Measurements from ENCODE around the gene ENTPD1.
"Not testable (repeated sequence)": the region's sequence is repeated elsewhere in the genome, so short reads cannot be mapped to it uniquely, and the experiment has no call there.

Gene ENTPD1

DNA sequence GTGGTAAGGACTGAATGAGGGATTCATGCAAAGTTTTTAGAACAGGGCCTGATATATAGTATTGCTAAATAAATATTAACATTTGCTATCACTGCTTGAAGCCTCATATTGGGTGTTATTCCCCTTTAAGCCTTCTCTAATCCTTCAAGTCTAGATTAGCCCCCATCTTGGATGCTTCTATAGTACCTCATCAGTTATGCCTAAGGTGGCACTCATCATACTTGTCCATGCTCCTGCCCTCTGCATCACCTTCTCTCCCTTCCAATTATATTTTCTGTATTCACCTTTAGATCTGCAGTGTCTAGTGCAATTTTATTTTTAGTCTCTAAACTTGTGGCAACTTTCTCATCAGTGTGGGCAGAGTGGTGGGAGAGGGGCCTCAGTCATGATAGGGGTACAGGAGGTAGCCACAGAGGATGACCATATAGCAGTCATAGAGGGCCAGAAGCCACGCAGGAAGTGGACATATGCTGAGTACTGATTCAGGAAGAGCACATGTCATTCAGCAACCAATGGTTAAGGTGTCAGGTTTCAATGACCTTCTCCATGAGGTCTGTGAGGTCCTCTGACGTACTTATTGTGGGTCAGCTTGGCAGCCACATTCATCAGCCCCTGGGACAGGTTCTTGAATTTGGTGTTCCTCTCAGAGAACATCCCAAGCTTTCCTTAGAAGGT is 2.5 kb downstream of the ENTPD1 start:
- FAIRE-seq (no peak), DNase-seq (ENCODE audit: insufficient read length, low spot score) (peak; percentile 24)

DNA sequence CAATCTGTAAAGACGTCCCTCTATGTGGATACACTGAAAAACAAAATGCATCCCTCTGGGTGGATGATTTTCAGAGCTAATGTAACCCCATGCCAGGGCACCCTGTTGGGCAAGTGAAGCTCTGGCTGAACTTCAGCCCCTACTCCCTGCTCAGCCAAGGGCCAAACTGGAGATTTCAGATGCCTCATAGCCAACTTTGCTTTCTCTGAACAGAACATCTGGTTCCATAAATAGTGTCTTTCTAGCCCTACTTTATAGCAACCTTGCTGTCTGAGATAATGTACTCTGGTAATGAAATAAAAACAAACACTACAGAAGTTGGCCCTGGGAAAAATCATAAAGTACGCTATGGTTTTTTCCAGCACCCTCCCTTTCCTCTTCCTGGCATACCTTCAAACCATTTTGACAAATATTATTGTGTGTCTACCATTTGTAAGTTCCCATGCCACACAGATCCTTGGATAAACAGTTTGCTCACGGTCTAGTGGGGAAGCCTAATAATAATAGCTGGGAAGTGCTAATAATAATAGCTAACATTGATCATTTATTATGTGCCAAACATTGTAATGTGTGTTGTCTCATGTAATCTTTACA is 3.4 kb downstream of the ENTPD1 start:
- FAIRE-seq, result no peak
- no peak for DNase-seq (ENCODE audit: insufficient read length, low spot score)

DNA sequence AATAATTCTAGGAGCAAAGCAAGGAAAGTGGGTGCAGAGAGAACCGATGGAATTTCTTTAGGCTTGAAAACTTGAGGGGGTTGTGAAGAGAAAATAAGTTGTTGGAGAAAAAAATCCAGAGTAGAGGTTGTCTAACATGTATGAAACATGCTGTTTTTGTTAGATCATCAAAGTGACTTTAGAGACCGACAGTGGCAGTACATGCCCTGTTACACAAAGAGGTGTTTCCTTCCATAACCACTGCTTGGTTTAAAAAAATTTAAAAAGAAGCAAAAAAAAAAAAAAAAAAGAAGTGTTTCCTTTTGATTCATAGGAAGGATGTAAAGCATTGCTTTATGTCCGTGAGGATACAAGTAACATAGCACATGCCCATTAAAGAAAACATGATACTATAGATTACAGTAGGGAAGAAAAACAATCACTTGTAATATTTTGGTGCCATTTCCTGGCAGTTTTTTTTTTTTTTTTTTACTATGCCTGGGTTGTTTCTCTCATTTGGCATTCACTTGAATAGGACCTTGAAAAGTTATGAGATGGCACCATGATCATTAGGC is 6.1 kb downstream of the ENTPD1 start:
- no peak for FAIRE-seq
- no peak for DNase-seq (ENCODE audit: insufficient read length, low spot score)

DNA sequence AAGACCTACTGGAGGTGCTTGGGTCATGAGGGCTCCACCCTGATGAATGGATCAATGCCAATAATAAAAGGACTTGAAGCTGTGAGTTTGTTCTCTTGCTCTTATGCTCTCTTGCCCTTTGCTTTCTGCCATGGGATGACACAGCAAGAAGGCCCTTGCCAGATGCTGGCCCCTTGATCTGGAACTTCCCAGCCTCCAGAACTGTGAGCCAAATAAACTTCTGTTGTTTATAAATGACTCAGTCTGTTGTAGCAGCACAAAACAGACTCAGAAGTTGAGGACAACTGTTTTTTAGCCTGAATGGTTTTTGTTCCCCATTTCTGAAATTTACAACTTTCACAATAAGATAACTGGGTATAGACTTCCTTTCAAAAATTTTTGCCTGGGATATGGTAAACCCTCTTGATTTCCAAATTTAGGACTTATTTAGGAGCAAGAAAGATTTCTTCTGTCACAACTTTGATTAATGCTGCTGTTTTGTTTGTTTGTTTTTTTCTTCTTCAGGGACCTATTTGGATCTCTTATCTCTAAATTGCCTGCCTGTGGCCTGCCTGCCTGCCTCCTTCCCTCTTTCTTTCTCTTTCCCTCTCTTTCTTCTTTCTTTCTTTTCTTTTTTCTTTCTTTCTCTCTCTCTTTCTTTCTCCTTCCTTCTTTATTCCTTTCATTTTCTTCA is 12.1 kb downstream of the ENTPD1 start:
- peak; percentile 98 for FAIRE-seq
- DNase-seq (ENCODE audit: insufficient read length, low spot score), result no peak

DNA sequence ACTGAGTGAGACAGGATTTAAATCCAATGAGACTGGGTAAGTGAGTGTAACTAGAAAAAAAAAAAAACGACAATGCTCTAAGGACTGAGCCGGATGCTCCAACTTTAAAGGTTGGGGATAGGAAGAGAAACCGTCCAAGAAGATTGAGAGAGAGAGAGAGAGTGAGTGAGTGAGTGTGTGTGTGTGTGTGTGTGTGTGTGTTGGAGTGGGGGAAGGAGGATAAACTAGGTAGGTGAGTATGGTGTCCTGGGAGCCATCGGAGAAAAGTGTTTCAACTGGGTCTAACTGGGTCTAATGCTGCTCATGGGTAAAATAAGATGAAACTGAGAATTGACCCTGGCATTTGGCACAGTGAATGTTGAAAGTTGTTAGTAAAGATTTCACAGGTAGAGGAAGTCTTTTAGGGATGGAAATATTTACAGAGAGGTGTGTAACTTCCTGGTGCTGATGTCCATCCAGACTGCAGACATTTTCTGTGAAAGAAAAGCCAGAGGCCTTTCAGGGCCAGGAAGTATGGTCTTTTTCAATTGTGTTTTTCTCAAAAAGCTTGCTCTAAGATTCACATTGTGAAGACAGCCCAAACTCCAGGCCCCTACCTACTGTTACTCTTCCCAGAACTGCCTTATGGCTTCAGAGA is 14.2 kb downstream of the ENTPD1 start:
- peak; percentile 87 for FAIRE-seq

DNA sequence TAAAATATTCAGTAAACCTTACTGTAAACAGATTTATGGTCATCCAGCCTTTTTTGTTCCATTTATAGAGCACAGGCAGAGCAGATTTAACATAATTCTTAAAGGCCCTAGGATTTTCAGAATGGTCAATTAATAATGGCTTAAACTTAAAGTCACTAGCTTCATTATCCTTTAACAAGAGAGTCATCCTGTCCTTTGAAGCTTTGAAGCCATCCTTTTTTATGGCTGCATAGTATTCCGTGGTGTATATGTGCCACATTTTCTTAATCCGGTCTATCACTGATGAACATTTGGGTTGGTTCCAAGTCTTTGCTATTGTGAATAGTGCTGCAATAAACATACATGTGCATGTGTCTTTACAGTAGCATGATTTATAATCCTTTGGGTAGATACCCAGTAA is 17.5 kb downstream of the ENTPD1 start:
- FAIRE-seq, result not testable (repeated sequence)

More for the DNA sequence above, 14.2 kb downstream of the ENTPD1 start:
- no peak for DNase-seq (ENCODE audit: insufficient read length, low spot score)

DNA sequence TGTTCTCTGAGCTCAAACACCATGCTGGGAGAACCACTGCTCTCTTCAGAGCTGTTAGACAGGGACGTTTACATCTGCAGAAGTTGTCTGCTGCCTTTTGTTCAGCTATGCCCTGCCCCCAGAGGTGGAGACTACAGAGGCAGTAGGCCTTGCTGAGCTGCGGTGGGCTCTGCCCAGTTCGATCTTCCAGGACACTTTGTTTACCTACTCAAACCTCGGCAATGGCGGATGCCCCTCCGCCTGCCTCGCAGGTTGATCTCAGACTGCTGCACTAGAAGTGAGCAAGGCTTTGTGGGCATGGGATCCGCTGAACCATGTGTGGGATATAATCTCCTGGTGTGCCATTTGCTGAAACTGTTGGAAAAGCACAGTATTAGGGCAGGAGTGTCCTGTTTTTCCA is 21.7 kb downstream of the ENTPD1 start:
- not testable (repeated sequence) for FAIRE-seq

More for the DNA sequence above, 17.5 kb downstream of the ENTPD1 start:
- DNase-seq (ENCODE audit: insufficient read length, low spot score), result not testable (repeated sequence)

DNA sequence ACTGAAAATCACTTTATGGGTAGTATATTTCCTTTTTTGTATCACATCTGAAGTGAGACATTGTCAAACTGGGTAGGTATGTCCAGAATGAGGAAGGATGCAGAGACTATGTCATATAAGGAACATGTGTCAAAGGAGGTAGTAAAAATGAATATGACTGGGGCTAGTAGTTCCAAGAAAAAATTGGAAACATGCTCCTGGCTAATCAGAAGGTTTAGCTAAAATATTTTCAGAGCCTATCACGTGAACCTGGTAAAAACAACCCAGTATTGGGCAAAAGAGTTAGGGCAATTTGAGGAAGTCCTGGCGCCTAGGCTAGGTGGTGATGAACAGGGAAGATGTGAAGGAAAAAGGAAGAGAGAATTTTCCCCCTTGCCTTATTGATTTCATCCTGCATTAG is 26.4 kb downstream of the ENTPD1 start:
- no peak for DNase-seq (ENCODE audit: insufficient read length, low spot score)
- FAIRE-seq, result no peak

More for the DNA sequence above, 21.7 kb downstream of the ENTPD1 start:
- DNase-seq (ENCODE audit: insufficient read length, low spot score), result not testable (repeated sequence)

DNA sequence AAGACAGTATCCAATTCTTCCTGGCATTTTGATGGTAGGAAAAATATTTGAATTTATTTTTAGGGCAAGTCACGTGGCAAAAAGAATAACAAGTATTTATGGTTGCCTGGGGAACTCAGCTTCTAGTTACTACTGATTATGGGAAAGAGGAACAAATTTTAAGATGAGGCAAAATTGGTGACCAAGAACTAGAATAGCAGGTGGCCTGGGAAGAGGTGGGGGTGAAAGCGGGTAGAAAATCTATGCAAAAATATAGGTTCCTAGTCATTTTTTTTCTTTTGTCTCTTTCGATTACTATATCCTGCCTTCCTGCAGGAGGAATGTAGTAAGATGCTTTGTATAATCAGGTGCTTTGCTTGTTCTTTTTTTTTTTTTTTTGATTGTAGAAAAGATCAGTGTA is 27.8 kb downstream of the ENTPD1 start:
- FAIRE-seq, result peak; percentile 96
- no peak for DNase-seq (ENCODE audit: insufficient read length, low spot score)

DNA sequence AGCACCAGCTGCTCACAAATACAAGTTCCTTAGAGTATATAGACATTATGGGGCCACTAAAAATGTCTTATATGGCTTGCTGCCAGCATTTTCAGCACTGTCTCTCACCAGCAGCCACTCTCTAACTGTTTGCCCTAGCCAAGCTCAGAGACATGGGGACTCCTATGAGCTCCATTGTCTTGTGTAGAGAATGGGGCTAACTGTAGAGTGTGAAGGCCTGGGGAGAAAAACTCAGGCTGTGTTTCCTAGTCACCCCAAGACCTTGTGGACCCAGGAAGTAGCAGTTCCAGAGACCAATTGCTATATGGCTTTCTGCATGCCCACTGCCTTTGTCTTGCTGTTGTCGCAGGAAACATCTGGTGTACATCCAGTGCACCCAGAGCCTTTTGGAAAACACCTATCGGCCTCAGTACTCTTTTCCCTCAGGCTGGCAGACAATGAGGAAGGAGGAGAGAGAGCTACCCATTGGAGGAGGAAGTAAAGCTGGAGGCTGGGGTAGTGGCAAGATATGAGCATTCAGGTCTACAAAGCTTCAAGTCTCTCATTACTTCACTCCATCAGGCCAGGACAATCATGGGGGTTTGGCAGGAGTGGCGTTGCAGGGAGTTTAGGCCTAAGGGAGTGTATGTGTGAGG is 28.4 kb downstream of the ENTPD1 start:
- FAIRE-seq (no peak), DNase-seq (ENCODE audit: insufficient read length, low spot score) (no peak)

DNA sequence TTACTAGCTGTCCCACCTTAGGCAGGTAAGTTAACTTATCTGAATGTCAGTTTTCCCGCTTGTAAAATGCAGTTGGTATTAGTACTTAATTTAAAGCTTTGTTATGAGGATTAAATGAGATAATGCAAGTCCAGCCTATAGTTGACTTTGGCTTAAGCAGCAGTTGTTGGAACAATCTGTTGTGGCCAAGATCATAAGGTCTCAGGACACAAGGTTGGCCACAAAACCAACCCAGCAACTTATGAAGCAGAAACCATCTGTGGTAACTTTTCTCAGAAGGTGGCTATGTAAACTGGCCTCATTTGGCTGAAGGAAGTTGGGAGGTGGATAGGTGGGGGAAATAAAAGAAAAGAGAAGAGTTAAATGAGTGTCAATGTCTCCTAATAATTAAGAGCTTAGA is 29.4 kb downstream of the ENTPD1 start:
- FAIRE-seq (peak; percentile 100), DNase-seq (ENCODE audit: insufficient read length, low spot score) (no peak)

DNA sequence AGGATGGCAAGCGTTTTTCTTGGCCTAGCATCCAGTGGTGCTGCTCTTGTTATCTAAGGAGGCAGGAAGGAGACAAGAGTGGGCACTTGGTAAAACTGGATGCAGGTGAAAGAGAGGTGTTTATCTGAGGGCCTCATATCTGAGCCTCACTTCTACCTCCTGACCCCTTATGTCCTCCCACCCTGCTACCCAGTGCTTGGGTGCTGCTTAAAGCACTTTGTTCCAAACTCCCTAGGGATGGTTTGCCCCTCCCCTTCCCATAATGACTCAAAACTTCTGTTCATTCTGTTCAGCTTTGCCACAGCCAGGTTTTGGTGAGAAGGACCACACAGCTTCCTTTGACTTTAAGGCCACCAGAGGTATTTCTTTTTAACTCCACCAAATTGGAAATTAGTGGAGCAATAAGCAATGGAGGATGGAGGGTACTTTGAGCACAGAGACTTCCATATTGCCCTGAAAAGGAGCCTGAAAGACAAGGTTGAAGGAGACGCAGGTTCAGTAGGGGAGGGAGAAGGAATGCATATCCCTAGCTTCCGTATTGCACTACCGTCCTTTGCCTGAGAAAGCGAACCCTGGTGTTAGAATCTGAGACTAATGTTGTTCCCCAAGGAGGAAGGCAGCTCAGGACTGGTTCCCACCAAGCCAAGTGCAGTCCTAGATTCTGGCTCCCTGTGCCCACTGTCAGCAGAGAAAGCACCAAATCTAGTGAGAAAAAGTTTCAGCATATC is 30.1 kb downstream of the ENTPD1 start:
- DNase-seq (ENCODE audit: insufficient read length, low spot score), result no peak
- no peak for FAIRE-seq

DNA sequence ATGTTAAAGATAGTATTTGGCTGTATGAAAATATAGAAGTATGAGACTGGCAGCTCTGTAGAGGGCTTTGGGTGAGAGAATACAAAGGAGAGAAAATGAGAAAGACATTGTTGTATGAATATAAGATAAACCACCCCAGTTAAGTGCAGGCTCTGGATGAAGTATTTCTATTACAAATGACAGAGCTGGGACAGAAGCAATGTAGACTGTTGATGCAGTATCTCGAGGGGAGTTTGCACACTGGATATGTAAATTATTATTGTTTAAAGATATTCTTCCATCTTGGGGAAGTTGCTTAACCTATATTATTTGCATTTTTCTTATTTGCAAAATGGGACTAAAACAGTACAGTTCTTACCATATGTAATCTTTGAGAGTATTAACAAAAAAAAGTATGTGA is 31.5 kb downstream of the ENTPD1 start:
- FAIRE-seq, result peak; percentile 64
- no peak for DNase-seq (ENCODE audit: insufficient read length, low spot score)

DNA sequence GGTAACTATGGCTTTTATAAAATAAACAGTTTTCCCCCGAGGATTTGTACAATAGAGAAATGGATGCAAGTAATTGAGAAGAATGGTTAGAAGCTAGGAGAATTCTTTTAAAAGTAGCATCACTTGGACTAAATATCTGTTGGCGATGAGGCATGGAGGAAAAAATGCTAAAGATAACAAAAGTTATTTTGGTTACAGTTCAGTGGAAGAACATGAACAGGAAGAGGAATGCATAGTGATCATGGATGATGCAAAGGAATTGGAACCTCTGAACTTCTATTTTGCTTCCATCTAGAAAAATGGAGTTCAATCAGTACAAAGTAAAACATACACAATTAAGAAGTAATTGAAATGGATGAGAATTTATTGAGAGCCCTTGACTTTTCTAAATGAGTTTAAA is 32.9 kb downstream of the ENTPD1 start:
- DNase-seq (ENCODE audit: insufficient read length, low spot score) (no peak), FAIRE-seq (peak; percentile 56)

DNA sequence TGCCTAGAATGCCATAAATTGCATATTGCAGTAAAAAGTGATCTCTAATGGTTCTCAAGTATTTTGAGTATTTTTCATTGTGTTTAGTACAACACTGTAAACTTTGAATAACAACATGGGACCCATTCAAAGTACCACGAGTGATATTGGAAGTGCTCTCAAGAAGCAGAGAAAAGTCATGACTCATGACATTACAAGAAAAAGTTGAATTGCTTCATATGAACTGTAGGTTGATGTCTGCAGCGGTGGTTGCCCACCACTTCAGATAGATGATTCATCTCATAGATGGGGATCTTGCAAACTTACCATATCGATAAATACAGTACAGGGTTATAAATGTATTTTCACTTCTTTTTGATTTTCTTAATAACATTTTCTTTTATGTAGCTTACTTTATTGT is 33.9 kb downstream of the ENTPD1 start:
- FAIRE-seq (peak; percentile 64), DNase-seq (ENCODE audit: insufficient read length, low spot score) (no peak)

DNA sequence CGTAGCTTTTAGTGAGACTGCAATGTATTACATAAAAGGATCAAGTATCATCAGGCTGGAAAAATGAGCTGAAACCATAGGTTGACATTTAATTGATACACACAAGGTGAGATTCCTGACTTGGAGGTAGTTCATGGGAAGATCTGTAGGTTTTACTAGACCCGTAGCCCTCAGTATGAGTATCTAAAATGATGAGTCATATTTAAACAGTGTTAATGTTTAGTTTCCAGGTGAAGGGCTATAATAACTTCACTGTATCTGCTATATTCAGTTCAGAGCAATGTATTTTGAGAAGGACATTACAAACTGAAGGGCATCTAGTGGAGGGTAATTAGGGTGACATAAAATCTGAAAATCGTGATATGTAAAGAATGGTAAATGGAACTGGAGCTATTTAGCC is 35.0 kb downstream of the ENTPD1 start:
- DNase-seq (ENCODE audit: insufficient read length, low spot score), result no peak
- no peak for FAIRE-seq

DNA sequence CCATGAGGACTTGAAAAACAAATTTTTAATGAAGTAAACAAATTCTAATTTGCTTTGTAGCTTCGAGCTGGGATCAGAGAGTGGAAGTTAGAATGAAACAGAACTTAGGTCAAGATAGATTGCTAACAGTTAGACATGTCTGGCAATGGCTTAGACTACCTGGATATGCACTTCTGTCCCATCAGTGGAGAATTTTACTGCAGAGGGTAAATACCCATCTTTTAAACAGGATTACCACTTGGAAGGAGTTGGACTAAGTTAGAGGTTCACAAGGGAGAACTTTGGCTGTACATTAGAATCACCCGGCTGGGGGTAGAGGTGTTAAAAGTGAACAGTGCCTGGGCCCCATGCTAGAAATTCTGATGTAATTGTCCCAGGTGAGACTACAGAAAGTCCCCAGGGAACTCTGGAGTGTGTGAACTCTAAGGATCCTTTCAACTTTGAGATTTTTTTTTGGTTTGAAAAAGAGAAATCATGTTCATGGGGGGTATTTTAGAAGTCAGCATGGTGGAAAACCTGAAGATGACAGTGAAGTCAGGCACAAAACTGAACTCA is 35.5 kb downstream of the ENTPD1 start:
- FAIRE-seq, result peak; percentile 96
- no peak for DNase-seq (ENCODE audit: insufficient read length, low spot score)

DNA sequence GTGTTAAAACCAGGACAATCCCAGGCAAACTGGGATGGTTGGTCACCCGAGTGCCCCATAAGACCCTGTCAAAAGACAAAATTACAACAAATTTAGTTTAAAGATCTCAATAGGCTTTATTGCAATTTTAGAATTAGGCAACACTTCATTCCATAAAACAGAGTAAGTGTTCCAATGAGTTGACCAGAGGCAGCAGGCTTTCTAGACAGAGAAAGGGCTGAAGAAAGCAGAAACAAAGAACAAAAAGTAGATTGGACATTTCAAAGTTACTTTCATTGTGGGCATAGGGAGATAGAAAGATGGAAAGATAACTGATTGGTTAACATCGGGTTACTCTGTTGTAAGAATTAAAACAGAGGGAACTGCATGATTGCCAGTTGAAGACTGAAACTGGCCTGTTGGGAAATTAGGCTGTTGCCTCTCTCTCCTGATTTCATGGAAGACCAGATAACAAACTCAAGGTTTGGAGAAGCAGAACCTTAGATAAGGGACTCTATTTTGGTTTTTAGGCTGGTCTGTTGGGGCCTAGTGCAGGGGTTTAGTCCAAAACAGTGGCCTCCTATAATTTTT is 36.3 kb downstream of the ENTPD1 start:
- no peak for FAIRE-seq
- DNase-seq (ENCODE audit: insufficient read length, low spot score), result no peak

DNA sequence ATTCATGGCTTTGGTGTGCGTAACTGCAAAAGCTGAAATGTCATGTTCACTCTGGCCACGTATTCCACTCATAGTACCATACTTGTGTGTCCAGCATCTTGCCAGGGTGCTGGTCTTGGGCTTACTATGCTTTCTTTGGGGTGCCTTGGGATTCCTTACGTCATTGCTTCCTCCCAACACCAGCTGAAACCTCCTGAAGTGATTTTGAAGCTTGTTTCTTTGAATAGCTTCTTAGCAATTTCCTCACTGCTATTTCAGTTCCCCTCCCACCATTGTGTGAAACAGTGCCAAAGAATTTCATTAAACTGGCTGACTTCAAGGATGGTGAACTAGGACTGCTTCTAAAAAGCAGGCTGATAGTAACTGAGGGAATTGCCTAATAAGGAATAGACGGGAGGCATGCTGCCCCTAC is 36.9 kb downstream of the ENTPD1 start:
- FAIRE-seq (peak; percentile 98), DNase-seq (ENCODE audit: insufficient read length, low spot score) (no peak)

All from GM19239 (cell line).